ENCODE results near the gene ARHGAP28. TPM values are rescaled to one million over a fixed set of nuclear protein-coding genes. Genes with fewer than 3 reads are reported as not detected.

ARHGAP28 gene
- total and polyA plus RNA-seq, 2 of the 13 experiments (the other 11 are each of a cell fraction or from before 2014, with no cell fraction given), result not detected

- intact Hi-C loops (cut with micrococcal nuclease; ENCODE audit: unreplicated experiment), result no loop called here
- H3K27ac ChIP-seq (ENCODE audit: extremely low read length, insufficient read depth, low read length), result no peak overlapping the region
- H3K4me1 ChIP-seq (ENCODE audit: insufficient read depth, low read length), result peaks cover 18% of the 10 kb centered on the region
- H3K4me2 ChIP-seq (ENCODE audit: low read depth, low read length), result no peak overlapping the region
- H4K20me1 ChIP-seq (ENCODE audit: insufficient read depth, low read length), result no peaks in the 10 kb centered on the region
- no peak overlapping the region for H3K4me3 ChIP-seq (replicated peaks in 1 of 3; ENCODE audit: insufficient read depth in 1 of 3, low read depth in 2 of 3, low read length in 3 of 3)
- no peaks in the 10 kb centered on the region for H3K27me3 ChIP-seq (ENCODE audit: control insufficient read depth in 1 of 2, insufficient read depth in 2 of 2, low read length in 2 of 2)
- 54% methylated on average over 7 of the region's 7 CpGs for WGBS (ENCODE audit: low lambda C conversion rate)
- ChIA-PET POLR2A (no interaction called here), CTCF (ENCODE audit: low intra/inter-chr PET ratio, low total read pairs) (no interaction called here)
- no peaks in the 10 kb centered on the region for H3K79me2 ChIP-seq (ENCODE audit: insufficient read depth, low read length)
- FAIRE-seq, result no peak
- H3K9me3 ChIP-seq (ENCODE audit: low read length), result no peaks in the 10 kb centered on the region
- H2AFZ ChIP-seq (ENCODE audit: low read length), result no peak overlapping the region
- H3K36me3 ChIP-seq (replicated peaks in 1 of 2; ENCODE audit: control insufficient read depth in 1 of 2, insufficient read depth in 2 of 2, low read length in 2 of 2), result no peaks in the 10 kb centered on the region
- no peak for DNase-seq (ENCODE audit: low spot score)
- in situ Hi-C loops (cut with HindIII; ENCODE audit: extremely low pct_ligation_motif_present, low pct_unique_long_range_greater_than_20kb), result no loop called here
- ATAC-seq, result no peak
- no peak overlapping the region for H3K9ac ChIP-seq (ENCODE audit: insufficient read depth, low read depth, low read length)
- BruUV-seq (replicated peaks), result no TSS peak
- no peak for TF ChIP-seq ZNF768 (CRISPR knock-in tag; IDR thresholded peaks at IDR 0.05)
- no peak for TF ChIP-seq GZF1 (CRISPR knock-in tag; IDR thresholded peaks at IDR 0.05)
- no peak for TF ChIP-seq ZNF34 (CRISPR knock-in tag; IDR thresholded peaks at IDR 0.05; ENCODE audit: borderline replicate concordance)
- TF ChIP-seq NR2F6 (IDR thresholded peaks at IDR 0.05), result no peak
- no peak for TF ChIP-seq NR2F6 (CRISPR knock-in tag; IDR thresholded peaks at IDR 0.05)
- no peak for TF ChIP-seq BATF2 (CRISPR knock-in tag; IDR thresholded peaks at IDR 0.05)
- no peak for TF ChIP-seq ZNF646 (CRISPR knock-in tag; IDR thresholded peaks at IDR 0.05)
- TF ChIP-seq, protein P1, sequence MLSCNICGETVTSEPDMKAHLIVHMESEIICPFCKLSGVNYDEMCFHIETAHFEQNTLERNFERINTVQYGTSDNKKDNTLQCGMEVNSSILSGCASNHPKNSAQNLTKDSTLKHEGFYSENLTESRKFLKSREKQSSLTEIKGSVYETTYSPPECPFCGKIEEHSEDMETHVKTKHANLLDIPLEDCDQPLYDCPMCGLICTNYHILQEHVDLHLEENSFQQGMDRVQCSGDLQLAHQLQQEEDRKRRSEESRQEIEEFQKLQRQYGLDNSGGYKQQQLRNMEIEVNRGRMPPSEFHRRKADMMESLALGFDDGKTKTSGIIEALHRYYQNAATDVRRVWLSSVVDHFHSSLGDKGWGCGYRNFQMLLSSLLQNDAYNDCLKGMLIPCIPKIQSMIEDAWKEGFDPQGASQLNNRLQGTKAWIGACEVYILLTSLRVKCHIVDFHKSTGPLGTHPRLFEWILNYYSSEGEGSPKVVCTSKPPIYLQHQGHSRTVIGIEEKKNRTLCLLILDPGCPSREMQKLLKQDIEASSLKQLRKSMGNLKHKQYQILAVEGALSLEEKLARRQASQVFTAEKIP (CRISPR knock-in tag; IDR thresholded peaks at IDR 0.05; ENCODE audit: borderline replicate concordance), result no peak
- TF ChIP-seq, protein P2, sequence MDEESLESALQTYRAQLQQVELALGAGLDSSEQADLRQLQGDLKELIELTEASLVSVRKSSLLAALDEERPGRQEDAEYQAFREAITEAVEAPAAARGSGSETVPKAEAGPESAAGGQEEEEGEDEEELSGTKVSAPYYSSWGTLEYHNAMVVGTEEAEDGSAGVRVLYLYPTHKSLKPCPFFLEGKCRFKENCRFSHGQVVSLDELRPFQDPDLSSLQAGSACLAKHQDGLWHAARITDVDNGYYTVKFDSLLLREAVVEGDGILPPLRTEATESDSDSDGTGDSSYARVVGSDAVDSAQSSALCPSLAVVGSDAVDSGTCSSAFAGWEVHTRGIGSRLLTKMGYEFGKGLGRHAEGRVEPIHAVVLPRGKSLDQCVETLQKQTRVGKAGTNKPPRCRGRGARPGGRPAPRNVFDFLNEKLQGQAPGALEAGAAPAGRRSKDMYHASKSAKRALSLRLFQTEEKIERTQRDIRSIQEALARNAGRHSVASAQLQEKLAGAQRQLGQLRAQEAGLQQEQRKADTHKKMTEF (CRISPR knock-in tag; IDR thresholded peaks at IDR 0.05), result no peak
- TF ChIP-seq, protein P3, sequence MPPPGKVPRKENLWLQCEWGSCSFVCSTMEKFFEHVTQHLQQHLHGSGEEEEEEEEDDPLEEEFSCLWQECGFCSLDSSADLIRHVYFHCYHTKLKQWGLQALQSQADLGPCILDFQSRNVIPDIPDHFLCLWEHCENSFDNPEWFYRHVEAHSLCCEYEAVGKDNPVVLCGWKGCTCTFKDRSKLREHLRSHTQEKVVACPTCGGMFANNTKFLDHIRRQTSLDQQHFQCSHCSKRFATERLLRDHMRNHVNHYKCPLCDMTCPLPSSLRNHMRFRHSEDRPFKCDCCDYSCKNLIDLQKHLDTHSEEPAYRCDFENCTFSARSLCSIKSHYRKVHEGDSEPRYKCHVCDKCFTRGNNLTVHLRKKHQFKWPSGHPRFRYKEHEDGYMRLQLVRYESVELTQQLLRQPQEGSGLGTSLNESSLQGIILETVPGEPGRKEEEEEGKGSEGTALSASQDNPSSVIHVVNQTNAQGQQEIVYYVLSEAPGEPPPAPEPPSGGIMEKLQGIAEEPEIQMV (CRISPR knock-in tag; IDR thresholded peaks at IDR 0.05; ENCODE audit: low read depth), result no peak
- no peak for TF ChIP-seq ZMYM4 (CRISPR knock-in tag; IDR thresholded peaks at IDR 0.05)
- TF ChIP-seq TP53 (CRISPR knock-in tag; conservative IDR thresholded peaks at IDR 0.05), result no peak
- TF ChIP-seq, protein P4, sequence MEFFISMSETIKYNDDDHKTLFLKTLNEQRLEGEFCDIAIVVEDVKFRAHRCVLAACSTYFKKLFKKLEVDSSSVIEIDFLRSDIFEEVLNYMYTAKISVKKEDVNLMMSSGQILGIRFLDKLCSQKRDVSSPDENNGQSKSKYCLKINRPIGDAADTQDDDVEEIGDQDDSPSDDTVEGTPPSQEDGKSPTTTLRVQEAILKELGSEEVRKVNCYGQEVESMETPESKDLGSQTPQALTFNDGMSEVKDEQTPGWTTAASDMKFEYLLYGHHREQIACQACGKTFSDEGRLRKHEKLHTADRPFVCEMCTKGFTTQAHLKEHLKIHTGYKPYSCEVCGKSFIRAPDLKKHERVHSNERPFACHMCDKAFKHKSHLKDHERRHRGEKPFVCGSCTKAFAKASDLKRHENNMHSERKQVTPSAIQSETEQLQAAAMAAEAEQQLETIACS (CRISPR knock-in tag; IDR thresholded peaks at IDR 0.05), result no peak
Measured at GRCh38 chr18:6938003-6938402, 208.5 kb downstream of the ARHGAP28 start.

All from HepG2 (cell line).